CD4-positive, alpha-beta T cell treated with Interleukin-17A for 1 hour (primary cell): ENCODE measurements around the gene FGD2.
"Not testable (repeated sequence)": the region's sequence is repeated elsewhere in the genome, so short reads cannot be mapped to it uniquely, and the experiment has no call there.

ENCODE experiments used
- DNase-seq: peaks from one replicate; pipeline ENCODE4 v3.0.0-alpha.2; 2020

FGD2 gene

GRCh38 chr6:36971921-36972673 is 33.4 kb upstream of the FGD2 start:
- no peak for DNase-seq

GRCh38 chr6:36973190-36973589 is 32.3 kb upstream of the FGD2 start:
- no peak for DNase-seq

GRCh38 chr6:36973647-36974046 is 31.8 kb upstream of the FGD2 start:
- no peak for DNase-seq

- DNase-seq: no peak
Observed at GRCh38 chr6:36975231-36976006, 30.0 kb upstream of the FGD2 start.

GRCh38 chr6:36976007-36976264 is 29.5 kb upstream of the FGD2 start:
- DNase-seq: no peak

- no peak for DNase-seq
Observed at GRCh38 chr6:36976509-36976908, 28.9 kb upstream of the FGD2 start.

- DNase-seq: no peak
Observed at GRCh38 chr6:36976931-36977330, 28.5 kb upstream of the FGD2 start.

- DNase-seq: no peak
Observed at GRCh38 chr6:36977470-36977941, 27.9 kb upstream of the FGD2 start.

GRCh38 chr6:36978421-36979346 is 26.8 kb upstream of the FGD2 start:
- no peak for DNase-seq

- peak; percentile 58 for DNase-seq
Observed at GRCh38 chr6:36979347-36979742, 26.1 kb upstream of the FGD2 start.

GRCh38 chr6:36980129-36980528 is 25.3 kb upstream of the FGD2 start:
- DNase-seq: no peak

GRCh38 chr6:36980876-36981619 is 24.4 kb upstream of the FGD2 start:
- DNase-seq: no peak

- DNase-seq: no peak
Observed at GRCh38 chr6:36983538-36983937, 21.9 kb upstream of the FGD2 start.

GRCh38 chr6:36984581-36985416 is 20.7 kb upstream of the FGD2 start:
- peak; percentile 83 for DNase-seq

GRCh38 chr6:36985417-36985807 is 20.0 kb upstream of the FGD2 start:
- DNase-seq: no peak

- peak; percentile 88 for DNase-seq
Observed at GRCh38 chr6:36985808-36986703, 19.4 kb upstream of the FGD2 start, which contains the start of gene MTCH1. TSS of gene MTCH1 (minus strand) at chr6:36986196. CDS start at chr6:36986173, 23 bp downstream.

- no peak for DNase-seq
Observed at GRCh38 chr6:36986704-36987047, 18.8 kb upstream of the FGD2 start.

GRCh38 chr6:36989264-36989663 is 16.2 kb upstream of the FGD2 start:
- no peak for DNase-seq

- not testable (repeated sequence) for DNase-seq
Observed at GRCh38 chr6:36990401-36990800, 15.1 kb upstream of the FGD2 start.
